Measurements from ENCODE around the gene NSMCE1.

Gene NSMCE1

GRCh38 chr16:27308792-27309191, 40.2 kb upstream of the NSMCE1 start:
- no peak overlapping the region for H3K4me3 ChIP-seq (ENCODE audit: low read depth, low read length)
- no peak for TF ChIP-seq CTCF (IDR thresholded peaks at IDR 0.05; ENCODE audit: borderline replicate concordance, insufficient read depth, low read depth, low read length)

- H3K4me3 ChIP-seq (ENCODE audit: low read depth, low read length), result no peak overlapping the region
- TF ChIP-seq CTCF (IDR thresholded peaks at IDR 0.05; ENCODE audit: borderline replicate concordance, insufficient read depth, low read depth, low read length), result no peak
Measured at GRCh38 chr16:27305839-27306442, 37.4 kb upstream of the NSMCE1 start.

- no peak for TF ChIP-seq CTCF (IDR thresholded peaks at IDR 0.05; ENCODE audit: borderline replicate concordance, insufficient read depth, low read depth, low read length)
- no peak overlapping the region for H3K4me3 ChIP-seq (ENCODE audit: low read depth, low read length)
Measured at GRCh38 chr16:27304881-27305745, 36.5 kb upstream of the NSMCE1 start.

- H3K4me3 ChIP-seq (ENCODE audit: low read depth, low read length), result no peak overlapping the region
- no peak for TF ChIP-seq CTCF (IDR thresholded peaks at IDR 0.05; ENCODE audit: borderline replicate concordance, insufficient read depth, low read depth, low read length)
Measured at GRCh38 chr16:27304102-27304501, 35.5 kb upstream of the NSMCE1 start.

GRCh38 chr16:27303256-27304100, 34.9 kb upstream of the NSMCE1 start:
- no peak for TF ChIP-seq CTCF (IDR thresholded peaks at IDR 0.05; ENCODE audit: borderline replicate concordance, insufficient read depth, low read depth, low read length)
- H3K4me3 ChIP-seq (ENCODE audit: low read depth, low read length), result no peak overlapping the region

GRCh38 chr16:27302126-27302525, 33.6 kb upstream of the NSMCE1 start:
- H3K4me3 ChIP-seq (ENCODE audit: low read depth, low read length), result no peak overlapping the region
- no peak for TF ChIP-seq CTCF (IDR thresholded peaks at IDR 0.05; ENCODE audit: borderline replicate concordance, insufficient read depth, low read depth, low read length)

All from GM12875 (cell line).